GM12891 (cell line): Measurements from ENCODE around the gene MYBPHL.
"Not testable (repeated sequence)": the region's sequence is repeated elsewhere in the genome, so short reads cannot be mapped to it uniquely, and the experiment has no call there.

Experiments used
- POLR2A ChIP-seq: IDR thresholded peaks from 2 replicates; pipeline ENCODE4 v1.6.1; 2011; ENCODE audit warnings: low read depth, low read length, control low read depth
- POLR2AphosphoS5 ChIP-seq: IDR thresholded peaks from 2 replicates; pipeline ENCODE4 v1.6.1; 2011; ENCODE audit warnings: low read depth, low read length, control low read depth
- TAF1 ChIP-seq: IDR thresholded peaks from 2 replicates; pipeline ENCODE4 v1.6.1; 2011; ENCODE audit warnings: low read depth, low read length, control low read depth

- not testable (repeated sequence) for TF ChIP-seq POLR2A, POLR2AphosphoS5, TAF1
Measured at GRCh38 chr1:109286762-109287161, 20.0 kb downstream of the MYBPHL start.
